Activated naive CD8-positive, alpha-beta T cell treated with anti-CD3 and anti-CD28 coated beads, Interleukin-2, amount 50 U/mL, for 24 hours (primary cell): ENCODE data around the gene KLHL36.

Experiments
- ATAC-seq: fragments of 150-1000 bp; cut with Tn5 transposase; one replicate; pipeline ENCODE4 v1.10.0; 2021
- DNase-seq: peaks from one replicate; pipeline ENCODE4 v3.0.0; 2021
- H3K27ac Mint-ChIP-seq: one replicate; pipeline ENCODE4 v1.8.0; 2021; ENCODE audit warnings: mild to moderate bottlenecking, mixed read lengths
- H3K27me3 Mint-ChIP-seq: one replicate; pipeline ENCODE4 v1.8.0; 2021; ENCODE audit warnings: mixed read lengths
- H3K36me3 Mint-ChIP-seq: one replicate; pipeline ENCODE4 v1.8.0; 2021; ENCODE audit warnings: low read depth, mixed read lengths
- H3K4me1 Mint-ChIP-seq: one replicate; pipeline ENCODE4 v1.8.0; 2021; ENCODE audit warnings: mixed read lengths
- H3K4me3 Mint-ChIP-seq: one replicate; pipeline ENCODE4 v1.8.0; 2021; ENCODE audit warnings: mild to moderate bottlenecking, moderate library complexity, mixed read lengths
- H3K9me3 Mint-ChIP-seq: one replicate; pipeline ENCODE4 v1.8.0; 2021; ENCODE audit warnings: mixed read lengths

Gene KLHL36

GRCh38 chr16:84663433-84664101, 15.3 kb downstream of the KLHL36 start:
- no peak overlapping the region for H3K27ac Mint-ChIP-seq
- no peaks in the 10 kb centered on the region for H3K9me3 Mint-ChIP-seq
- DNase-seq: no peak
- H3K4me3 Mint-ChIP-seq: no peak overlapping the region
- peaks cover 24% of the 10 kb centered on the region for H3K36me3 Mint-ChIP-seq
- ATAC-seq: no peak
- H3K27me3 Mint-ChIP-seq: no peaks in the 10 kb centered on the region
- H3K4me1 Mint-ChIP-seq: peaks cover 10% of the 10 kb centered on the region

GRCh38 chr16:84665359-84665758, 17.0 kb downstream of the KLHL36 start:
- H3K9me3 Mint-ChIP-seq: no peaks in the 10 kb centered on the region
- ATAC-seq (no peak), DNase-seq (no peak)
- H3K4me3 Mint-ChIP-seq: no peak overlapping the region
- H3K36me3 Mint-ChIP-seq: peaks cover 16% of the 10 kb centered on the region
- H3K27me3 Mint-ChIP-seq: no peaks in the 10 kb centered on the region
- H3K4me1 Mint-ChIP-seq: peaks cover 10% of the 10 kb centered on the region
- H3K27ac Mint-ChIP-seq: no peak overlapping the region

GRCh38 chr16:84665843-84666242, 17.5 kb downstream of the KLHL36 start:
- ATAC-seq: no peak
- Mint-ChIP-seq H3K36me3 (peaks cover 15% of the 10 kb centered on the region), H3K4me3 (no peak overlapping the region), H3K4me1 (peaks cover 10% of the 10 kb centered on the region), H3K27me3 (no peaks in the 10 kb centered on the region), H3K9me3 (no peaks in the 10 kb centered on the region), H3K27ac (no peak overlapping the region)
- no peak for DNase-seq

GRCh38 chr16:84667600-84668309, 19.4 kb downstream of the KLHL36 start:
- Mint-ChIP-seq H3K27ac (no peak overlapping the region), H3K9me3 (no peaks in the 10 kb centered on the region), H3K4me3 (no peak overlapping the region), H3K27me3 (no peaks in the 10 kb centered on the region), H3K4me1 (peaks cover 14% of the 10 kb centered on the region), H3K36me3 (peaks cover 7% of the 10 kb centered on the region)
- DNase-seq (no peak), ATAC-seq (no peak)

GRCh38 chr16:84670063-84670462, 21.8 kb downstream of the KLHL36 start:
- no peaks in the 10 kb centered on the region for H3K9me3 Mint-ChIP-seq

GRCh38 chr16:84672276-84673202, 24.2 kb downstream of the KLHL36 start:
- Mint-ChIP-seq H3K36me3 (no peaks in the 10 kb centered on the region), H3K27ac (no peak overlapping the region), H3K4me3 (no peak overlapping the region), H3K9me3 (no peaks in the 10 kb centered on the region), H3K27me3 (no peaks in the 10 kb centered on the region), H3K4me1 (peaks cover 8% of the 10 kb centered on the region)
- DNase-seq: peak; percentile 88
- peak; percentile 83 for ATAC-seq

More at GRCh38 chr16:84670063-84670462, 21.8 kb downstream of the KLHL36 start:
- Mint-ChIP-seq H3K27me3 (no peaks in the 10 kb centered on the region), H3K36me3 (no peaks in the 10 kb centered on the region), H3K27ac (no peak overlapping the region), H3K4me1 (peaks cover 12% of the 10 kb centered on the region), H3K4me3 (no peak overlapping the region)
- DNase-seq (no peak), ATAC-seq (no peak)

- Mint-ChIP-seq H3K27me3 (no peaks in the 10 kb centered on the region), H3K4me3 (no peak overlapping the region), H3K36me3 (no peaks in the 10 kb centered on the region), H3K27ac (no peak overlapping the region), H3K4me1 (peaks cover 8% of the 10 kb centered on the region), H3K9me3 (no peaks in the 10 kb centered on the region)
- ATAC-seq (peak; percentile 26), DNase-seq (no peak)
These were observed 24.9 kb downstream of the KLHL36 start for GRCh38 chr16:84673203-84673535.

- DNase-seq: no peak
- H3K36me3 Mint-ChIP-seq: no peaks in the 10 kb centered on the region
- no peaks in the 10 kb centered on the region for H3K27me3 Mint-ChIP-seq
- ATAC-seq: no peak
- H3K4me1 Mint-ChIP-seq: peaks cover 8% of the 10 kb centered on the region
- no peak overlapping the region for H3K27ac Mint-ChIP-seq
- no peaks in the 10 kb centered on the region for H3K9me3 Mint-ChIP-seq
- no peak overlapping the region for H3K4me3 Mint-ChIP-seq
These were observed 25.2 kb downstream of the KLHL36 start for GRCh38 chr16:84673561-84673960.

GRCh38 chr16:84675423-84675822, 27.1 kb downstream of the KLHL36 start:
- H3K27me3 Mint-ChIP-seq: no peaks in the 10 kb centered on the region
- no peak for ATAC-seq
- H3K4me3 Mint-ChIP-seq: no peak overlapping the region

GRCh38 chr16:84675884-84676283, 27.6 kb downstream of the KLHL36 start:
- DNase-seq (no peak), ATAC-seq (no peak)
- H3K4me1 Mint-ChIP-seq: peaks cover 8% of the 10 kb centered on the region
- no peak overlapping the region for H3K27ac Mint-ChIP-seq
- H3K27me3 Mint-ChIP-seq: no peaks in the 10 kb centered on the region
- no peaks in the 10 kb centered on the region for H3K36me3 Mint-ChIP-seq
- no peak overlapping the region for H3K4me3 Mint-ChIP-seq
- no peaks in the 10 kb centered on the region for H3K9me3 Mint-ChIP-seq

More at GRCh38 chr16:84675423-84675822, 27.1 kb downstream of the KLHL36 start:
- H3K9me3 Mint-ChIP-seq: no peaks in the 10 kb centered on the region
- no peaks in the 10 kb centered on the region for H3K36me3 Mint-ChIP-seq
- DNase-seq: no peak
- H3K4me1 Mint-ChIP-seq: peaks cover 8% of the 10 kb centered on the region
- H3K27ac Mint-ChIP-seq: no peak overlapping the region

GRCh38 chr16:84677017-84677803, 28.9 kb downstream of the KLHL36 start:
- H3K4me3 Mint-ChIP-seq: no peak overlapping the region
- no peak for ATAC-seq

GRCh38 chr16:84677849-84678248, 29.5 kb downstream of the KLHL36 start:
- Mint-ChIP-seq H3K4me3 (no peak overlapping the region), H3K27me3 (no peaks in the 10 kb centered on the region), H3K9me3 (no peaks in the 10 kb centered on the region), H3K36me3 (no peaks in the 10 kb centered on the region), H3K4me1 (peaks cover 4% of the 10 kb centered on the region), H3K27ac (no peak overlapping the region)
- DNase-seq (no peak), ATAC-seq (no peak)

More at GRCh38 chr16:84677017-84677803, 28.9 kb downstream of the KLHL36 start:
- no peaks in the 10 kb centered on the region for H3K27me3 Mint-ChIP-seq
- H3K27ac Mint-ChIP-seq: no peak overlapping the region
- H3K4me1 Mint-ChIP-seq: peaks cover 5% of the 10 kb centered on the region
- H3K9me3 Mint-ChIP-seq: no peaks in the 10 kb centered on the region
- no peaks in the 10 kb centered on the region for H3K36me3 Mint-ChIP-seq
- DNase-seq: no peak

GRCh38 chr16:84678541-84678940, 30.2 kb downstream of the KLHL36 start:
- no peak overlapping the region for H3K4me3 Mint-ChIP-seq
- H3K4me1 Mint-ChIP-seq: no peaks in the 10 kb centered on the region
- no peak overlapping the region for H3K27ac Mint-ChIP-seq
- DNase-seq (no peak), ATAC-seq (no peak)
- H3K9me3 Mint-ChIP-seq: no peaks in the 10 kb centered on the region
- no peaks in the 10 kb centered on the region for H3K36me3 Mint-ChIP-seq
- H3K27me3 Mint-ChIP-seq: no peaks in the 10 kb centered on the region
